ENCODE results near the gene SMYD3. TPM values are rescaled to one million over a fixed set of nuclear protein-coding genes. Genes with fewer than 3 reads are reported as not detected.

The SMYD3 gene
- total and polyA plus RNA-seq, 4 donors: 10.5 to 40.1 (median 32.5) TPM

- Histone ChIP-seq H3K36me3 (ENCODE audit: control insufficient read depth in 4 of 4, insufficient read depth in 4 of 4, low read length in 4 of 4) (no peaks in the 10 kb centered on the region), H3K9me3 (ENCODE audit: control insufficient read depth in 4 of 4, insufficient read depth in 3 of 4, low read length in 3 of 4) (no peaks in the 10 kb centered on the region), H3K27ac (ENCODE audit: low read depth in 1 of 2, low read length in 1 of 2) (no peak overlapping the region), H3K4me1 (ENCODE audit: control insufficient read depth in 5 of 5, insufficient read depth in 5 of 5, low read length in 5 of 5) (peaks cover 0 to 2% (median 0%) of the 10 kb centered on the region in 5 donors), H3K9ac (ENCODE audit: insufficient read depth in 1 of 2, low read length in 2 of 2) (no peak overlapping the region), H3K4me3 (no peak overlapping the region), H3K27me3 (ENCODE audit: control insufficient read depth in 3 of 3, insufficient read depth in 3 of 3, low read length in 2 of 3) (no peaks in the 10 kb centered on the region)
- TF ChIP-seq CTCF (IDR thresholded peaks at IDR 0.05; ENCODE audit: control extremely low read depth, extremely low read depth): no peak
- WGBS, 2 donors: 92 to 95% methylated on average over 2 of the region's 2 CpGs
- ATAC-seq (ENCODE audit: insufficient read depth, low FRiP score): no peak
- DNase-seq: no peak
Measured at GRCh38 chr1:246477634-246478033, 29.4 kb downstream of the SMYD3 start.

GRCh38 chr1:246476771-246477170 is 30.3 kb downstream of the SMYD3 start:
- no peak for ATAC-seq (ENCODE audit: insufficient read depth, low FRiP score)
- H3K36me3 ChIP-seq (ENCODE audit: control insufficient read depth in 4 of 4, insufficient read depth in 4 of 4, low read length in 4 of 4): no peaks in the 10 kb centered on the region
- WGBS, 2 donors: 73 to 79% methylated on average over 1 of the region's 1 CpG

GRCh38 chr1:246471688-246472087 is 35.4 kb downstream of the SMYD3 start:
- H3K9ac ChIP-seq (ENCODE audit: insufficient read depth in 1 of 2, low read length in 2 of 2): no peak overlapping the region
- H3K36me3 ChIP-seq (ENCODE audit: control insufficient read depth in 4 of 4, insufficient read depth in 4 of 4, low read length in 4 of 4): no peaks in the 10 kb centered on the region
- H3K27me3 ChIP-seq (ENCODE audit: control insufficient read depth in 3 of 3, insufficient read depth in 3 of 3, low read length in 2 of 3): no peaks in the 10 kb centered on the region
- no peaks in the 10 kb centered on the region for H3K9me3 ChIP-seq (ENCODE audit: control insufficient read depth in 4 of 4, insufficient read depth in 3 of 4, low read length in 3 of 4)
- 94% methylated on average over 1 of the region's 1 CpG for WGBS, 2 donors
- no peaks in the 10 kb centered on the region for H3K4me1 ChIP-seq (ENCODE audit: control insufficient read depth in 5 of 5, insufficient read depth in 5 of 5, low read length in 5 of 5)
- H3K27ac ChIP-seq (ENCODE audit: low read depth in 1 of 2, low read length in 1 of 2): no peak overlapping the region
- no peak overlapping the region for H3K4me3 ChIP-seq
- ATAC-seq (ENCODE audit: insufficient read depth, low FRiP score) (no peak), DNase-seq (no peak)
- TF ChIP-seq CTCF (IDR thresholded peaks at IDR 0.05; ENCODE audit: control extremely low read depth, extremely low read depth): no peak

More at GRCh38 chr1:246476771-246477170, 30.3 kb downstream of the SMYD3 start:
- Histone ChIP-seq H3K4me1 (ENCODE audit: control insufficient read depth in 5 of 5, insufficient read depth in 5 of 5, low read length in 5 of 5) (no peaks in the 10 kb centered on the region), H3K27ac (ENCODE audit: low read depth in 1 of 2, low read length in 1 of 2) (no peak overlapping the region), H3K9ac (ENCODE audit: insufficient read depth in 1 of 2, low read length in 2 of 2) (no peak overlapping the region), H3K9me3 (ENCODE audit: control insufficient read depth in 4 of 4, insufficient read depth in 3 of 4, low read length in 3 of 4) (no peaks in the 10 kb centered on the region), H3K27me3 (ENCODE audit: control insufficient read depth in 3 of 3, insufficient read depth in 3 of 3, low read length in 2 of 3) (no peaks in the 10 kb centered on the region), H3K4me3 (no peak overlapping the region)
- TF ChIP-seq CTCF (IDR thresholded peaks at IDR 0.05; ENCODE audit: control extremely low read depth, extremely low read depth): no peak
- DNase-seq: no peak

GRCh38 chr1:246470585-246470984 is 36.5 kb downstream of the SMYD3 start:
- H3K36me3 ChIP-seq (ENCODE audit: control insufficient read depth in 4 of 4, insufficient read depth in 4 of 4, low read length in 4 of 4): no peaks in the 10 kb centered on the region
- H3K4me3 ChIP-seq: no peak overlapping the region
- 94 to 98% methylated on average over 1 of the region's 1 CpG for WGBS, 2 donors
- H3K27ac ChIP-seq (ENCODE audit: low read depth in 1 of 2, low read length in 1 of 2): no peak overlapping the region
- no peaks in the 10 kb centered on the region for H3K27me3 ChIP-seq (ENCODE audit: control insufficient read depth in 3 of 3, insufficient read depth in 3 of 3, low read length in 2 of 3)
- no peak for ATAC-seq (ENCODE audit: insufficient read depth, low FRiP score)
- no peak for DNase-seq
- H3K4me1 ChIP-seq (ENCODE audit: control insufficient read depth in 5 of 5, insufficient read depth in 5 of 5, low read length in 5 of 5): no peaks in the 10 kb centered on the region
- H3K9me3 ChIP-seq (ENCODE audit: control insufficient read depth in 4 of 4, insufficient read depth in 3 of 4, low read length in 3 of 4): no peaks in the 10 kb centered on the region
- TF ChIP-seq CTCF (IDR thresholded peaks at IDR 0.05; ENCODE audit: control extremely low read depth, extremely low read depth): no peak
- no peak overlapping the region for H3K9ac ChIP-seq (ENCODE audit: insufficient read depth in 1 of 2, low read length in 2 of 2)
